Measurements from ENCODE around the gene MED4.

Gene MED4

GRCh38 chr13:48094781-48095502 lies at the start of gene MED4:
Gene MED4 (minus strand): TSS chr13:48095104. CDS start chr13:48095078, 26 bp downstream.
- DNase-seq = peak; percentile 96

GRCh38 chr13:48144413-48145035 lies 49.6 kb upstream of the MED4 start:
- DNase-seq = peak; percentile 44

- DNase-seq = no peak
Observed at GRCh38 chr13:48142436-48142835, 47.5 kb upstream of the MED4 start.

GRCh38 chr13:48138270-48138669 lies 43.4 kb upstream of the MED4 start:
- DNase-seq = no peak

GRCh38 chr13:48132961-48133360 lies 38.1 kb upstream of the MED4 start:
- no peak for DNase-seq

GRCh38 chr13:48131533-48131932 lies 36.6 kb upstream of the MED4 start:
- no peak for DNase-seq

- peak; percentile 58 for DNase-seq
Observed at GRCh38 chr13:48126944-48127830, 32.3 kb upstream of the MED4 start.

- DNase-seq = no peak
Observed at GRCh38 chr13:48125794-48126228, 30.9 kb upstream of the MED4 start.

- no peak for DNase-seq
Observed at GRCh38 chr13:48123812-48124211, 28.9 kb upstream of the MED4 start.

- no peak for DNase-seq
Observed at GRCh38 chr13:48121733-48122132, 26.8 kb upstream of the MED4 start.

GRCh38 chr13:48120241-48120640 lies 25.3 kb upstream of the MED4 start:
- no peak for DNase-seq

GRCh38 chr13:48118030-48118429 lies 23.1 kb upstream of the MED4 start:
- DNase-seq = no peak

- DNase-seq = no peak
Observed at GRCh38 chr13:48116808-48117207, 21.9 kb upstream of the MED4 start.

GRCh38 chr13:48113756-48114130 lies 18.8 kb upstream of the MED4 start:
- DNase-seq = no peak

- no peak for DNase-seq
Observed at GRCh38 chr13:48112896-48113755, 18.2 kb upstream of the MED4 start.

GRCh38 chr13:48110931-48111721 lies 16.2 kb upstream of the MED4 start:
- DNase-seq = no peak

GRCh38 chr13:48110132-48110868 lies 15.4 kb upstream of the MED4 start:
- DNase-seq = no peak

GRCh38 chr13:48108106-48108505 lies 13.2 kb upstream of the MED4 start:
- DNase-seq = no peak

- DNase-seq = no peak
Observed at GRCh38 chr13:48097793-48098192, 2.9 kb upstream of the MED4 start.

- DNase-seq = no peak
Observed at GRCh38 chr13:48096670-48097069, 1.8 kb upstream of the MED4 start.

GRCh38 chr13:48094404-48094780 lies 512 bp downstream of the MED4 start:
- DNase-seq = no peak

Data from CD4-positive, alpha-beta T cell treated with Interleukin-6 for 4 hours (primary cell).